ENCODE results near the gene HDAC9.

- no peak for TF ChIP-seq CTCF (conservative IDR thresholded peaks at IDR 0.05; ENCODE audit: low read depth, low read length)
- no peak for TF ChIP-seq EZH2 (IDR thresholded peaks at IDR 0.05; ENCODE audit: borderline replicate concordance, low read depth, low read length, poor library complexity, severe bottlenecking)
Observed at GRCh38 chr7:18461785-18462467, 33.6 kb upstream of the HDAC9 start.
